PC-9 (cell line): ENCODE results near the gene TUT4.

Experiments used
- EZH2 ChIP-seq: fragments of 200-600 bp; sonication (generic); IDR thresholded peaks from 2 replicates; pipeline ENCODE4 v1.8.0; 2017; ENCODE audit warnings: antibody characterized with exemption, low read depth
- TF ChIP-seq, protein P1 (sequence below): fragments of 200-600 bp; sonication (generic); conservative IDR thresholded peaks from 2 replicates; pipeline ENCODE4 v1.6.1; 2017; ENCODE audit warnings: mixed run types, antibody characterized with exemption, mild to moderate bottlenecking, moderate library complexity

DNA sequence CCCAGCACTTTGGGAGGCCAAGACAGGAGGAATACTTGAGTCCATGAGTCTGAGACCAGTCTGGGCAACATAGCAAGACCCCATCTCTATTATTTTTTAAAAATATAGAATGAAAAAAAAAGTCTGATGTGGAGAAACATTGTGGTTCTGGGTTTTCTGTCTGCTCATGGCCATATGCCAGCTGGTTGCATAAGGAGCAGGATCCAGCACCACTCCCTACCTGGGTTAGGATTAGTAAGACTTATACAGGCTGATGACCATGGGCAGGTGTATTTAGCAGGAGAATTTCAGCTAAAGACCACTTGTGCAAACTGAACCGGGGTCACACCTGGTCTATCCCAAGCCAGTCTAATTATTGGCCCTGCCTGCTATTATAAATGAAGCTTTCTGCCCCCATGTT lies 32.6 kb upstream of the TUT4 start:
- TF ChIP-seq, protein P1, sequence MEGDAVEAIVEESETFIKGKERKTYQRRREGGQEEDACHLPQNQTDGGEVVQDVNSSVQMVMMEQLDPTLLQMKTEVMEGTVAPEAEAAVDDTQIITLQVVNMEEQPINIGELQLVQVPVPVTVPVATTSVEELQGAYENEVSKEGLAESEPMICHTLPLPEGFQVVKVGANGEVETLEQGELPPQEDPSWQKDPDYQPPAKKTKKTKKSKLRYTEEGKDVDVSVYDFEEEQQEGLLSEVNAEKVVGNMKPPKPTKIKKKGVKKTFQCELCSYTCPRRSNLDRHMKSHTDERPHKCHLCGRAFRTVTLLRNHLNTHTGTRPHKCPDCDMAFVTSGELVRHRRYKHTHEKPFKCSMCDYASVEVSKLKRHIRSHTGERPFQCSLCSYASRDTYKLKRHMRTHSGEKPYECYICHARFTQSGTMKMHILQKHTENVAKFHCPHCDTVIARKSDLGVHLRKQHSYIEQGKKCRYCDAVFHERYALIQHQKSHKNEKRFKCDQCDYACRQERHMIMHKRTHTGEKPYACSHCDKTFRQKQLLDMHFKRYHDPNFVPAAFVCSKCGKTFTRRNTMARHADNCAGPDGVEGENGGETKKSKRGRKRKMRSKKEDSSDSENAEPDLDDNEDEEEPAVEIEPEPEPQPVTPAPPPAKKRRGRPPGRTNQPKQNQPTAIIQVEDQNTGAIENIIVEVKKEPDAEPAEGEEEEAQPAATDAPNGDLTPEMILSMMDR, result no peak
- no peak for TF ChIP-seq EZH2
